Cerebellar cortex (tissue), 1 donor: ENCODE data around the gene PACRG.
"Not testable (repeated sequence)": the region's sequence is repeated elsewhere in the genome, so short reads cannot be mapped to it uniquely, and the experiment has no call there.

Source experiments
- DNase-seq: peaks from one replicate; pipeline ENCODE4 v3.0.0-alpha.2; 2015; ENCODE audit warnings: low spot score

The PACRG gene

GRCh38 chr6:163314791-163315470, 587.2 kb downstream of the PACRG start:
- DNase-seq, result no peak

DNA sequence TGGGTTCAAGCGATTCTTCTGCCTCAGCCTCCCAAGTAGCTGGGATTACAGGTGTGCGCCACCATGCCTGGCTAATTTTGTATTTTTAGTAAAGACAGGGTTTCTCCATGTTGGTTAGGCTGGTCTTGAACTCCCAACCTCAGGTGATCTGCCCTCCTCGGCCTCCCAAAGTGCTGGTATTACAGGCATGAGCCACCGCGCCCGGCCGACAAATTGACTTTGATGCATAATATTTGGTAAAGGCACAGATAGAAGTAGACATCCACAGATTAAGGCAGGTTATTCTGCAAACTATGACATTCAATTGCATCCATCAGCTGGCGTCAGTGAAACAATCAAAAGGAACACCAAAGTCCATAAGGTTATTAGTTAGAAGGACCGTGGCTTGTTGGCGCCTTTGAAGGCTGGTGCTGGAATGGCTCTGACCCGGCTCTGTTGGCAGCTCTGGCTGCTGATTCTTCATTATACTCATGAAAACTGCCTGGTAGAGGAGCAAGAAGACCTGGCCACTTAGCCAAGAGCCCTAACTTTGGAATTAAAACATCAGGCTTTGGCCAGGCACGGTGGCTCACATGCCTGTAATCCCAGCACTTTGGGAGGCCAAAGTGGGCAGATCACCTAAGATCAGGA, 589.2 kb downstream of the PACRG start:
- DNase-seq, result not testable (repeated sequence)

DNA sequence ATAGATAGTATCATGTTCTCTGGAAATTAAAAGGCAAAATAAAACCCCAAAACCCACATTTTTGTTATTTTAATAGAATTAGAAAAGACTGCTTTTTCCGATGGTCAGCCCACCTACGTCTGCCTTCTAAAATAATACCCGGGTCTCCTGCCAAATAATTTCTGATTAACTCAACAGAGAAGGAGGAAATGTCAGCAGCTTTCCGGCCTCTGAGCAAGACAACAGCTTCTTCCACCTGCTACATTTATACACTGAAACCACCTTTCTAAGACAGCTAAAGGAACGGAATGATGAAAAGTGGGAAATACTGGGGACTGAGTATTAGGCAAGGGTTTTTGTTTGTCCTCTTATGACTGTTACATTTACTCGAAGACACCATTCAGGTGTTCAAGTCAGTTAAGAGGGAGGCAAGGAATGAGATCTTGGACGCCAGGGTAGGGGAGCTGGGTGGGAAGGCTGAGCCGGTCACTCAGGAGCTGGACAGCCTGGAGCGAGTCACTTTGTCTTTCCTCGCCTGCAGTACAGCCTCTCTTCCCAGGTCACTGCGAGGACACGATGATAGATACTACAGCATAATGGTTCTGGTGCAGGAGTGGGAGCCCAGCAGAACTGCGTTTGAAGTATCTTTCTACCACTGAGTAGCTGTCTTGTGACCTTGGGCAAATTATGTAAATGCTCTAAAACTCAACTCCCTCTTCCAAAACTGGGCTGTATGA, 590.5 kb downstream of the PACRG start:
- DNase-seq, result no peak

DNA sequence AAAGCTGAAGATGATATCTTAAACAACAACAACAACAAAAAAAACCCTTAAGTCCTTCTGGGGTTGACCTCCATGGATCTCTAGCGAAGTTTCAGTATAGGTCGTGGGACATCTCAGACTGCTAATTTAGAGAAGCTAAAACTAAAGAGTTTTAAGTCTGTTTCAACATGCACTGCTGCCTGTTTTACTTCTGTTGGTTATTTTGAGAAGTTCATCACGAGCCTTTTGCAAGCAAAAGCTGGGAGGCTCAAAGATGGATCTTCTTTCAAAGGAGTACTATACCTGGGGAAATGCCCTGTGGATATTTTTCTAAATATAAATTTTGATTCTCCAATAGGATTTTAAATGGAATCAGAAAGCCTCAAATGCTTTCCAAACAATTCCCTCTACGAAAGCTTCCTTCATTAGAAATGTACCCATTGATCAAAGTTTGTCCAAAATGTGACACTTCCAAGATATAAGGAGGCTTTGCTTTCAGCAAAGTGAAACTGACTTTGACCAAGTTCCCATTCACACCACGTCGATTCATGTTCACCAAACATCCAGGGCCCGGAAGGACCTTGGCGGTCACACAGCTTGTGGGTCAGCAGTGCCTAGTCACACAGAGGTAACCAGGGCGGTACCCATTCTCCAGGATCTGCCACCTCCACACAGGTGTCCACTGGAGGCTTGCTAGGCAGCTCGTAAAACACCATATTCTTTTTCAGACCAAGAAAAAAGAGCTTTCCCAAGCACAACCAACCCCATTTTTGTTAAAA, 592.0 kb downstream of the PACRG start:
- DNase-seq, result no peak

DNA sequence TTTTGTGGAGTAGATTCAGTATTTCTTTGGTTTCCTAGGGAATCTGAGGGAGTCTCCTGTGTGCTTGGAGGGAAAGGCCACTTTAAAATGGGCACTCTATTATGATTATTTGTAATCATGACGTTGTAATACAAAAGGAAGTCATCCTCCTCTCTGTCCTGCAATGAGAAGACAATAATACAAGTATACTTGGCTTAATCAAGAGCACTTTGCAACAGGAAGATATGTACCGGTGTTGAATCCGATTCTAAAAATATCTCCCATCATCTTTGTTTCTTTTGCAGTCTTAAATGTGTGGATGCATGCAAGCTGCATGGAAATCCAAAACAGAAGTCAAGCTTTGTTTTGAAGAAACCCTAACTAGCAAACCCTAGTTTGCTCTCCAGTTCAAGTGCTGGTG, 592.6 kb downstream of the PACRG start:
- no peak for DNase-seq

GRCh38 chr6:163320804-163321203, 593.0 kb downstream of the PACRG start:
- no peak for DNase-seq

- DNase-seq, result no peak
These were observed 593.9 kb downstream of the PACRG start for GRCh38 chr6:163321717-163322116.

DNA sequence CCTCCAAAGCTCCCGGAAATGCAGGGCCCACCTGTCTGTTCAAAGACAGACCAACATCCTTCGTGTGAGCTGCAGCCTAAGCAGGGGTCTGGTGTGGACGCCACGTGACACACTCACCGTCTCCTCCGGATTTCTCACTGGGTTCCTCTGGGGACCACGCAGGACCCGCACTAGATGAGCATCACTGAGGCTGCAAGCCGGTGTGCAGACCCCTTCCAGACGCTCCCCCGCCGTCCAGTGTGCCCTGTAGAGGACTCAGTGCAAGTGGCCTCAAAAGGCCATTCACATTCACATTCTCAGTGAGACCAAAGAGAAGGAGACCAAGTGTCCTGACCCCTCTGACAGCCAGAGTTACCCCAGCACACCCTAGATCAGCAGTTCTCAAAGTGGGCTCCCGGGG, 595.5 kb downstream of the PACRG start:
- DNase-seq, result no peak

DNA sequence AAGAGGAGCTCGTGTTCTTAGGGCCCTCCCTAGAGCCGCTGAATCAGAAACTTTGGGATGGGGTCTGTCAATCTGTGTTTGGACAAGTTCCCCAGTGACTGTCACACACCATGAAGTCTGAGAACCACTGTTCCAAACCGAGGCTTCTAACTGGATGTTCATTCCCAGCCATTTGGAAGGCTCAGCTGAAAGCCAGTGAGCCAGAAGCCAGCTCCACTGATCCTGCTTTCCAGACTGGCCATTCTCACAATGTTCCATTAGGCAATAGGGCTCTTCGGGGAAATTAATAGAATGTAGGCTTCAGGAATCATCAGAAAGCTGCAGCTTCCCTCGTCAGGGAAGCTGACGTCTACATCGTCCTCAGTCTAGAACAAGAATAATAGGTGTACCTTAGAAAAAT, 595.9 kb downstream of the PACRG start:
- no peak for DNase-seq

DNA sequence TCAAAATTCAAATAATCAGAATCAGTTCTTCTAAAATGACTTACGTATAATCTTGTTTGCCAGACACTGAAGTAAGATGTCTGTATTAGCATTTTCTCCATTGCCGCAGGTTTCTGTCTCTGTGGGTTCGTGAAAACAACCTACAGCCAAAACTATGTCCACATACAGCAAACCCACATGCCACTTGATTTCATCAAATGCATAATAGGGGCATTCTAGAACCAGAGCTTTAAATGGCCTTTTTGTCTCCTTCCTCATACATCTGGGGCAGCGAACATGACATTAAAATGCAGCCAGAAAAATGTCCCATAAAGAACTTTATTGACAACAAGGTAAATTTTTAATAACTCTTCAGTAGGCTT, 596.5 kb downstream of the PACRG start:
- no peak for DNase-seq

DNA sequence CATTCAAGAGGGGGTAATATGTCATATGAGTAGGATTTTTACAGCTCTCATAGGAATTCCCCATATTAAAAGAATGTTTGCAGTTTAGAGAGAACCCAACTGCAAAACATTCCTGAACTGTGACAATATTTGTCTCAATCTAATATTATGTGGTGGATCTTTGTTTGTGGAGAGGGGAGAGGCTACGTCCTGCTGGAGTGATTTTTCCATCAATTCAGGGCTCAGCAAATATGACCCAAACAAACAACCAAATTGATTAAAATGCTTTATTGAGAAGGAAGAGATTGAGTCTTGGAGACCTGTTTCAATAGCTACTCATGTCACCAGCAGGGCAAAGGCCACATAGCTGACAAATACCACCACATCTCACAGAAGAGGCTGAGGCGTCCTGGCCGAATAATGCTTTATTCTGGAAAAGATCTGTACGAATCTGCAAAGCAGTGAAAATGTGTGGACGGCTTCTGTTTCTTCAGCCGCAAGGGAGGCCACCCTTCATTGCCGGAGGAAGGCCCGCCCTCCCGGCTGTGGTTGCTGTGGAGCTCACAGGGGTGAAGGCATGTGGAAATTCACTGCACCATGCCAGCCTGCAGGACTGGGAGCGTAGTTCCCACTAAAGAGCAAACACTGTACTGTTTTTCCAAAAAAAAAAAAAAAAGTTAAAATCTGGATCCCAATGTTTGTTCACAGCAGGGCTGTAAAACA, 597.1 kb downstream of the PACRG start:
- no peak for DNase-seq

GRCh38 chr6:163325390-163325784, 597.6 kb downstream of the PACRG start:
- DNase-seq, result no peak

- DNase-seq, result no peak
These were observed 599.5 kb downstream of the PACRG start for GRCh38 chr6:163327165-163327880.

- no peak for DNase-seq
These were observed 600.1 kb downstream of the PACRG start for GRCh38 chr6:163327921-163328320.

GRCh38 chr6:163328411-163328810, 600.6 kb downstream of the PACRG start:
- no peak for DNase-seq

DNA sequence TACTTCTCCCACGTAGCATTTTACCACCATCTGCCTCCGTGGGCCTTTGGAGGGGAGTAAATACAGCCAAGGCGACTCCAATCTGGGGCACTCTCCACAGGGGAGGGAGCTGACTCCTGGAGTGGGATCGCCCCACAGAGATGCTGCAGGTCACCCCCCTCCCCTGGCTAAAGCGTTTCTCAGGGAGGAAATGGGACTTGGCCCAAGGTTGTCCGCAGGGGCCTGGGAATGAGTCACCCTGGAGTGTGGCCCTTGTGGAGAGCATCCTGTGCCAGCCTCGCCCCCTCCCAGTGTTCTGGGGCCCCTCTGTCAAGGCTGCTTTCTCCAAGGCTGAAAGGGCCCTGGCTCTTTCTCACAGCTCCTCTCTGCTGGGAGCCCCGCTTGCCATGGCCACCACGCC, 602.2 kb downstream of the PACRG start:
- DNase-seq, result peak; percentile 5

- no peak for DNase-seq
These were observed 603.5 kb downstream of the PACRG start for GRCh38 chr6:163331245-163331644.

GRCh38 chr6:163332575-163332974, 604.8 kb downstream of the PACRG start:
- no peak for DNase-seq

- DNase-seq, result no peak
These were observed 605.3 kb downstream of the PACRG start for GRCh38 chr6:163333038-163333437.

- DNase-seq, result no peak
These were observed 606.2 kb downstream of the PACRG start for GRCh38 chr6:163333701-163334663.
